ENCODE results near the gene NUP88. TPM values are rescaled to one million over a fixed set of nuclear protein-coding genes. Genes with fewer than 3 reads are reported as not detected.

The NUP88 gene
- total RNA-seq, 1 experiment from 2014 or later: 219 TPM

DNA sequence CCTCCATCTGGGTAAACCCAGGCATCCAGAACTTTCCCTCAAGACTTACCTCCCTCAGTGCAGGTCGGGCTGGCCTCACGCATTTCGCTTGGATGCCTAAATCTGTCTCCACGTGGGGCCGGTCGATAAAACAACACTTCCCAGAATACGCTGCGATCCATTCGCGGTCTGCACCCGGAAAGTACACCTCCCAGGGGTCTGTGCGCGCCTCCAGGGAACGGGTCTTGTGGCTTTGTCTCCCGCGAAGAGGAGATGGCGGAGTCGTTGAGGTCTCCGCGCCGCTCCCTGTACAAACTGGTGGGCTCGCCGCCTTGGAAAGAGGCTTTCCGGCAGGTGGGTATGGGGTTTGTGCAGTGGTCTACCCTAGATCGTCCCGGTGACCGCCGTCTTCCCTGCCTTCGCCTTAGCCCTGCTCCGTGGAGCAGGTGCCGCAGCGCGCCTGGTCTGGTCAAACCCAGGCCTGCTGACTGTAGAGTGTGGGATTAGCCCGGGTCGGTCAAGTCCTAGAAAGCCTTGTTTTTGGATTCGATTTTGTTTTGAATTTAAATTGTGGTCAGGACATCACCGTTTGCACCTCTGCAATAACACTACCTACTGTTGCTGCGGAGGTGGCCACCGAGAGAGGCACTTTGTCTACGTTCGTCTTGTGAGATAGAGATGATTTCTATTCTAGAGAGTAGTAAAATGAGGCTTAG lies 644 bp upstream of the NUP88 start, which contains the start of gene RPAIN:
TSS of gene RPAIN (plus strand) at position 224 of the 695 bp plus-strand sequence. CDS start at position 253, 29 bp downstream.
- no peak for DNase-seq (ENCODE audit: low read depth)

DNA sequence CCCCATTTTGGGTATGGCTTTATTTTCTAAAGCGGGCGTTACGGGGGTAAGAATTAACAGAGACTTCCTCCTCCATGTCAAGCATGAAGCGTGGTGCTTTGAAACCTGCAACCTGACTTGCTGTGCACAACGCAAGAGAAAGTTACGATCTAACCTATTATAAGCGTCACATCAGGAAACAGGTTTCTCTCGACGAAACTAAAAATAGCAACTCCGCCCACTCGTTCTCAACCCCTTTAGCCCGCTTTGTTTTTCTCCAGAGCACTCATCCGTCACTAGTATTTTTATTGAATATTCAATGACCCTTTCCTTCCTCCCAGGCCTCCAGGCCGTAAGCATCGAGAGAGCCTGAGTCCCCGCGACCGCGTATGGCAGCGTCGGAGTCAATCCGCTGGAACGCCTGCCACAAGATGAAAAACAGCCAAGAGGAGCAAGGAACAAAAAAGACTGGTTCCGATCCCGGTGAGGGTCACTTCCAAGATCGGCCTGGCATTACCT lies 555 bp downstream of the NUP88 start:
- DNase-seq (ENCODE audit: low read depth): peak; percentile 35

DNA sequence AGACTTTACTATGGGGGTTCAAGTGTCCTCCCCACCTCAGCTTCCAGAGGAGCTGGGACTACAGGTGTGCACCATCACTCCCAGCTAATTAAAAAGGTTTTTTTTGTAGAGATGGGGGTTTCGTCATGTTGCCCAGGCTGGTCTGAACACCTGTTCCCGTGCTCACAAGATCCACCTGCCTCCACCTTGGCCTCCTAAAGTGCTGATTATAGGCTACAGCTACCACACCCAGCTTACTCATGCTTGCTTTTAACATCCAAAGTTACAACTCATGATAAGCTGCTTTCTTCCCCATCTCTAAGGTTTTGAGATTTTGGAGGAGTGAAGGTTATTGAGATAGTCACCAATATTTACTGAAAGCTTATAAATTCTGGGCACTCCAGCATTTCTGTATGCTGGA lies 2.6 kb downstream of the NUP88 start:
- no peak for DNase-seq (ENCODE audit: low read depth)

DNA sequence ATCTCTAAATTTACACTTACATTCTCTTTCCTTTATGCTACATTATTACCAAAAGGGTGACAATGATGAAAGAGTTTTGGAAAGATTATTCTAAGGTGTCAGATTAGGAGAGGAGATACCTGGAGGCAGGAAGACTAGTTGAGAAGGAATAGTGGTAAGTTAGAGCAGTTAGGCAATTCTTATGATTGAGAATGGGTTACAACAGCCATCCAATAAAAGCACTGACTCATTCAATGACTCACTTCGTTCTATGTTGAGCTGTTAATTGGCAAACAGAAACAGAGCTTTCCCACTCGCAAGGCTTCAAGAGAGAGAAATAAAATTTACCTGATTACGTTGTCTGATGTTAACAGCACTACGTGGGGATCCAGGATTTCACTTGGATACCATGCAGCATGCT lies 5.8 kb downstream of the NUP88 start:
- peak; percentile 86 for DNase-seq (ENCODE audit: low read depth)

DNA sequence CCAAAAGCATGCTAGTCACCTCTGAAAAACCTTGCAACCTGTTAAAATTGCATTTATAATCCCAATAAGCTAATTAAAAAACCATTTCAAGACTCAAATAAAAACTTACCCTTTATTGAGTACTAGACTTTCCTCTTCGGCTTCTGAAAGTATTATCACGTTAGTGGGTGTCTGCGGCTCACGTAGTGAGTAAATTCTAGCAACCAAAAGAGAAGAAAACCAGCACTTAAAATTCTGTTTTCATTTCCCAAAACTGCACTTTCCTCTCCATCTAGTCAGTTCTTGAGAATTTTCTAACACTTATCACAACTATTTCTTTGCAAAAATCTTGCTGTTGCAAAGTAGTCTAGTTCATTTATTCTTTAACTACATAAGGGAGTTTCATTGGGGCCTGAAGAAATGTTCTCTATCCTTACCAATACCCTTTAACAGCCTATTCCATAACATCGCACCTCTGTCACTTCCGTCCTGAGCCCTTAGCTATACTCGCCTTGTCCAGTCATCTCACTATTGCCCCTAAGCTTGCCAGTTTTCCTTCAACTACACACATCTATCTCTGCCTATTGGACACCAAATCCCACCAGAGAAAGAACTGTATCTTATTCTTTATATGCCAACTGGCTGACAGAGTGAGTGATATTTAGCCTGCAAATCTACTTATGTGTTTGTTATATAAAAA lies 8.7 kb downstream of the NUP88 start:
- no peak for DNase-seq (ENCODE audit: low read depth)

DNA sequence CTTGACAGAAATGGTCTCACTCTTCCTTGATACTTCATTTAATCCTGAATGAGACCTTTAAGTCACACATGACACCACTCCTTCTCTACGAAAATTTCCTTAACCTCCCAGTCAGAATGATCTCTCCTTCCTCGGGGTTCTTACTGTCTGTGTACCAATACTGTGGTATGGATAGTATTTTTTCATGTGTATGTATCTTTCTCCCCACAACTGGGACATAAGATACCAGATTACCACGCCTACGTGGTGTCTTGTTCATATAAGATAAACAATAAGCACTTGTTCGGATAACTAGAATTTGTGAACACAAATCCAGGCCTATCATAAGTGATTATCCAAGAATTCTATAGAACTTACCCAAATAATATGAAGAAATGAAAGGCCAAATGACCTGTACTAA lies 11.3 kb downstream of the NUP88 start:
- no peak for DNase-seq (ENCODE audit: low read depth)

DNA sequence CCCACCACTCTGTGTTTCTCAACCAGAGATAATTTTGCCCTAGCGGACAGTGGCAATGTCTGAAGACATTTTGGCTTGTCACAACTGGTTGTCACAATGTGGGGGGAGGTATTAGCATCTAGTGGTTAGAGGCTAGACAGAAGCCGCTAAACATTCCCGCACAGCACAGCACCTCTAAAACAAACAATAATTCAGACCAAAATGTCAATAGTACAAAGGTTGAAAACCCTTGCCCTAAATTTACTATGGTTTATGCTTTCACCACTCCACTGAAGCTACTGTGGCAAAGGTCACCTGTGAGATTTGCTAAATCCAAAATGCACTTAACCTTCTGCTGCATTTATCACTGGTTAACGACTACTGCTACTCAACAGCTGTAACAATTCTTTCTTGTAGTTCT lies 14.1 kb downstream of the NUP88 start:
- DNase-seq (ENCODE audit: low read depth): no peak

DNA sequence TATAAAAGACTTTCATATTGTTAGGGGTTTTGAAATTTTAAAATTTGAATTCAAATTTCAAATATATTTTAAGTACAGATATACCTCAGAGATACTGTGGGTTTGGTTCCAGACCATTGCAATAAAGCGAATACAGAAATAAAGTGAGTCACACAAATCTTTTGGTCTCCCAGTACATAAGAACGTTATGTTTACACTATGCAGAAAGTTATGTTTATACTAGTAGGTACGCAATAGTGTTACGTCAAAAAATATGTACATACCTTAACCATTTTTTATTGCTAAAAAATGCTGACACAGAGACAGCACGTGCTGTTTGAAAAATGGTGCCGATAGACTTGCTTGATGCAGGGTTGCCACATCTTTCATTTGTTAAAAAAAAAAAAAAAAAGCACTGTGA lies 19.7 kb downstream of the NUP88 start:
- no peak for DNase-seq (ENCODE audit: low read depth)

DNA sequence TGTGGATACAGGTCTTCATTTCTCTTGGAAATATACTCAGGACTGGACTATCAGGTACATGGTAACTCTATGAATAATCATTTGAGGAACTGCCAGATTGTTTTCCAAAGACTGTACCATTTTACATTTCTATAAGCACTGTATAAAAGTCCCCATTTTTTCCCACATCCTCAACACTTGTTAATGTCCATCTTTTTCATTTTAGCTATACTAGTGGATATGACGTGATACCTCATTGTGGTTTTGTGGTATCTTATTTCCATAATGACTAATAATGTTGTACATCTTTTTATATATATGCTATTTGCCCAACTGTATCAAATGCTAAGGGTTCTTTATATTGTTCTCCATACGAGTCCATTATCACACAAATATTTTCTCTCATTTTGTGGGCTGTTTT lies 22.9 kb downstream of the NUP88 start:
- DNase-seq (ENCODE audit: low read depth): no peak

DNA sequence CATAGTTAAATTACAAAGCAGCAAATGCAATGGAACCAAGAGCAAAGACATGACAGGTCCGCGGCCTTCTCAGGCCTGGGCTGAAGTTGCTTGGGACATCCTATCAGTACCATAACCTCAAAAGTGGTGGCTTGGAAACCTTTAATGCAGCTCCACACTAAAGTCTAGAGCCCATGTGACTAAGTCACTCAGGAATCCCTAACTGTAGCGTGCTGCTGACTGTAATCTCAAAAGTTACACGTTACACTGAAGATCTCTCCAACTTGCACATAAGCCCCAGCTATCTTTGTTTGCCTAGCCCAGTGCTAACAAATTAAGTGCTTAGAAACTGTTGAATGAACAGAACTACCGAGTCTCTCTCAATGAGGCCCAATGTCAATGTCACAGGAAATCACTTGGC lies 27.8 kb downstream of the NUP88 start:
- no peak for DNase-seq (ENCODE audit: low read depth)

DNA sequence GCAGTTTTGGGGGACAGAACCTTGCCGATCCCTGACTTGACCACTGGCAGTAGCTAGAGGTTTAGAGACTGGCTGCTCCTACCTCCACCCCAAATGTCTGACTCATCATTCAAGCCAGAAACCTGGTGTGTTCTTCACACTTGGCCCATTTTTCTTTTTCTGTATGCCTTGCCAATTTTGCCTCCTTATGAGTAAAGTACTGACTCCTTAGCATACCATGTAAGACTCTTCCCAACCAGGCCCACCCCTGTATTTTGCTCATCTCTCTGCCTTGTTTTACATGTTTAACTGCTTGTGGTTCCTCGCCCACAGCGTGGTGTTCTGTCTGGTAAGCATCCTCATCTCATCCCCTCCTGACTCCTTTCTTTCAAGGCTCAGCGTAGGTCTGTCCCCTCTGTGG lies 37.9 kb downstream of the NUP88 start:
- DNase-seq (ENCODE audit: low read depth): no peak

DNA sequence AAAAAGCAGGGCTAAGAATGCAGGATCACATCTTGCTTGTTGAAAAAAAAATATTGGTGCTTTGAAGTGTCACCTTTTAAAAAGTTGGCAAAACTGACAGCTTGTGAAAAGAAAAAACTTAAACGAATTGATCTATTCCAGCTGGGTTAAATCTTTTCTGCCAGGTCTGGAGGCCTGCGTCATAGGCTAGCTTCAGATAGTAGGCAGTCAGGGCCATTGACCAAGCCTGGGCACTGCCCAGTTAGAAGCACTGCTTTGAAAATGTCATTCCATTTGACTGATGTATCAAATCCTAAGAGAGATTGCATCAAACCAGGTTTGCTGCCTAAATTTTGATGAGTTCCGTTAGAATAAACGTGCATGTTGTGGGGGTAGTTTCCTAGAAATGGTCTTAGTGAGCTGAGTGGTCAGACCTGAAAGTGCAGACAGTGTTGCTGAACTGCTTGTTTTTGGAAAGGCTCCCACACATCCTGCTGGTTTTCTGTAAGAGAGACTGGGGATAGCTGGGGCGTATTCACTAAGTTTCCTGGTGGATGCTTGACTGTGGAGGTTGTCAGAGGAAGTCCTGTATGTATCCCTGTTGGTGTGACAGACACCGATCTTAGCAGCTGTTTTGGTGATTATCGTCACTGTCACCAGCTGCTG lies 38.8 kb downstream of the NUP88 start:
- DNase-seq (ENCODE audit: low read depth): no peak

DNA sequence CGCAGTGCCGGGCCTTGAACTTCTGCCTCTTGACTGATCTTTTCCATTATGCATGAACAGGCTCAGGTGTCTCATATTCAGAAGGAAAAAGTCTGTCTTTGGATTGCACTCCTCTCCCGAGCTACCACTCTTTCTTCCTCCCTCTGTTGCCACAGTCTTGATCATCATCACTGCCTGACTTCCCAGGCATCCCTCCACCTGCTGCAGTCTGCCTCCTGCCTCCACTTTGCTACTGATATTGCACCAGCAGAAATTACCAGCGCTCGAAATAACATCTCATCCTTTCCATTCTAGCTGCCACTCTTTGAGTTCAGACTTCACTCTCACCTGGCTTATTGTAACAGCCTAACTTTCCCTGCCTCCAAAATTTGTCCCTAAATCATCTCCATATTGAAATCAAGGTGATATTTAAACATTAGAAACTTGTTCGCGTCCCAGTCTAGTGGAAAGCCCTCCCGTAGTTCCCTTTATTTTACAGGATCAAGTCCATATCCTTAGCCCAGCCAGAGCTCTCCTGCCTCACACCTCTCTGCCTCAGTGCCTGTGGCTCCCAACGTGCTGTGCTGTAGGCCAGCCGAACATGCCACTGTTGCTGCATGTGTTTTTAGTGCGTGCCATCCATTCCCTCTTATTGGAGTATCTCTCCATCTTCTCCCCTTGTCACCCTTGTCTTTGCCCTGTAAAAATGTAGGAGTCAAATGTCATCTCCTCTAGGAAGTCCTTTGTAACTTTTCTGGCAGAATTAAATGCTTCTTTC lies 39.9 kb downstream of the NUP88 start:
- no peak for DNase-seq (ENCODE audit: low read depth)

DNA sequence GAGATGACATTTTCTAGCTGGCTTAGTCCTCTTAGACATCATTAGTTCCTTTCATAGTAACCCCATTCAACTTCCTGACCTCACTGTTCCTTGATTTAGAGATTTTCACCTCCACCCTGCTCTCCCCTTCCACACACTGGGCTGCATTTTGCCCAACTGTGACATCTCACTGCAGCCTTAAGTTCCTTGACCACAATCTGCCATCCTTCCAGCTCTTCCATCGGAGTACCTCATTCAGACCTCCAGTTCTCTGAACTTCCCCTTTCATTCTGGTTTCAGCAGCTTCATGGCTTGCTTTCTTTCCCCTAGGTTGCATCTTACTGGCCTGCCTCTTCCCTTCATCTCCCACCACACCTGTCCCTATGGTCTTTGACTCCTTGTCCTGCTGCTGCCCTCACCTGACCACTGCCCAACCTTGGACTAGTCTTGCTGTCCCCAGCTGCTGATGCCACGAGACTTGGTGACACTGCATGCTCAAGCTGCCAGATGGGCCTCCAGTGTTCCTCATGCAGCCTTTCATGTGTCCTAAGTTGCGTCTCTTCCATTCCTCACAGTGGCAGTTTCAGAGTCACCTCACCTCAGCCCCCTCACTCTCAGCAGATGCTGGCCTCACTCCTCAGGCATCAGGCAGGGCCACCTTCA lies 40.8 kb downstream of the NUP88 start:
- no peak for DNase-seq (ENCODE audit: low read depth)

DNA sequence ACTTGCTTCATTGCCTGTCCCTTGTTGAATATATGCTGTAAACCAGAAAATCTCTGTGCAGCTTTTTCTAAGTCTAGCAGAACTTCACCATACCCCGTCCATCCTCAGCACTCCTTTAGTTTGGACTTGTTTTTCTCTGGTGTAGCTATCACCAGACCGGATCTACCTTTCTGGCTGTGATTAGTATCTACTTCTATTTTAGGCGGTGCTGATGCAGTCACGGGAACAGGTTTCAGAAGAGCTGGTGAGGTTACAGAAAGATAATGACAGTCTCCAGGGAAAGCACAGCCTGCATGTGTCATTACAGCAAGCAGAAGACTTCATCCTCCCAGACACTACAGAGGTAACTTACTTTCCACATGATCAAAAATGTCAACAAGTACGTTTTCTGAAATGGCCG lies 46.4 kb downstream of the NUP88 start:
- no peak for DNase-seq (ENCODE audit: low read depth)

DNA sequence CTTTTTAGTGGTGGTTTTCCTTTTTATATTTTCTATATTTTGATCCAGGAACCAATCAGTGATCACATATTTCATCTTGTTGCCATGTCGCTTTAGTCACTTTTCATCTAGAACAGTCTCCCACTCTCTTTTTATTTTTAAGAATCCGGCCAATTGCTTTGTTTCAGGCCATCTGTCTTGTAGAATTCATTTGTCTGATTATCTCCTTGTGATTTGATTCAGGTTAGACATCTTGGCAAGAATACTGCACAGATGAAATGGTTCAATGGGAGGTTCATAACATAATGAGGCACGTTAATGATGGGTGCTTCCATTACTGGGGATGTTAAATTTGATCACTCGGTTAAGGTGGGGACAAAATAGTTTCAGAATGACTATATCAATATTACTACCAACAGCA lies 49.1 kb downstream of the NUP88 start:
- no peak for DNase-seq (ENCODE audit: low read depth)

DNA sequence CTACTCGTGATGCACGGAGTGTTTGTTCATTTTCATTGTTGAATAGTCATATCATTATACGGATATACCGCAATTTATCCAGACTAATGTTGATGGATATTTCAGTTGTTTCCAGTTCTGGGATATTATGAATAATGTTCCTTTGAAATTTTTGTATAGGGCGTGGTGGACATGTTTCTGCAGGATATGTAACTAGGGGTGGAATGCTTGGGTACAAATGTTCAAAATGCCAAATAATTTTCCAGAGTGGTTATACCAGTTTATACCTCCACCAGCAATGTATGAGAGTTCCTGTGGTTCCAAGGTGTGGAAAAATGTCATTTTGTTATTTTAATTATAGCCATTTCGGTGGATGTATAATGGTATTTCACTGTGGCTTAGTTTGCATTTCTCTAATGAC lies 53.6 kb downstream of the NUP88 start:
- DNase-seq (ENCODE audit: low read depth): no peak

DNA sequence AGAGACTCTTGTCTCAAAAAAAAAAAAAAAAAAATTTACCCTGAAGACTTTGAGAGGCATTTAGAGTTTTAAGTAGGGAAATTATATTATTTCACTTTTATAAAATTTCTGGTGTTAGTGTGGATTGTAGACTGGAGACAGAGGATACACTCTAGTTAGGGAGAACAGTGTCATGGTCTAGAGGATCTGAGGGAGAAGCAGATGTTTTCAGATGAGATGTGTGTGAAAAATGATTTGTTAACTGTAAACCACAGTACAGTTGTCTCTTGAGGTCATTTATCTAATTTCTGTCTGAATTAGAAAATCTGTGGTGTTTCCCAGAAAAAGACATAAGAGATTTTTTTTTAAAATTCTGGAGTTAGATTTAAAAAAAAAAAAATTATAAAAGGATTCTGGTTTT lies 54.8 kb downstream of the NUP88 start:
- DNase-seq (ENCODE audit: low read depth): no peak

DNA sequence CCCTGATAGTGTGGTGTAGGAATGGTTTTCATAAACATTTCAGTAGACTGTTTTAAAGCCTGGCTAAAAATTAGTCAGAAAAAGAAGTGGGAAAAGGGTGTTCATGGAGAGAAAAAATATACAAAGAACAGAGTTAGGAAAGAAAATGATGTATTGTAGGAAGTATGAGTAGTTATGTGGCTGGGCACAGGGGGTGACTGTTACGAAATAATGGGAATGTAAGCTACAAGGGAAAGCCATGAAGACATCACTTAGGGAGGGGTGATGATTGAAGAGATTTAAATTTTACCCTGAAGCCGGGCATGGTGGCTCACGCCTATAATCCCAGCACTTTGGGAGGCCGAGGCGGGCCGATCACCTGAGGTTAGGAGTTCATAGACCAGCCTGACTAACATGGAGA lies 55.3 kb downstream of the NUP88 start:
- peak; percentile 11 for DNase-seq (ENCODE audit: low read depth)

DNA sequence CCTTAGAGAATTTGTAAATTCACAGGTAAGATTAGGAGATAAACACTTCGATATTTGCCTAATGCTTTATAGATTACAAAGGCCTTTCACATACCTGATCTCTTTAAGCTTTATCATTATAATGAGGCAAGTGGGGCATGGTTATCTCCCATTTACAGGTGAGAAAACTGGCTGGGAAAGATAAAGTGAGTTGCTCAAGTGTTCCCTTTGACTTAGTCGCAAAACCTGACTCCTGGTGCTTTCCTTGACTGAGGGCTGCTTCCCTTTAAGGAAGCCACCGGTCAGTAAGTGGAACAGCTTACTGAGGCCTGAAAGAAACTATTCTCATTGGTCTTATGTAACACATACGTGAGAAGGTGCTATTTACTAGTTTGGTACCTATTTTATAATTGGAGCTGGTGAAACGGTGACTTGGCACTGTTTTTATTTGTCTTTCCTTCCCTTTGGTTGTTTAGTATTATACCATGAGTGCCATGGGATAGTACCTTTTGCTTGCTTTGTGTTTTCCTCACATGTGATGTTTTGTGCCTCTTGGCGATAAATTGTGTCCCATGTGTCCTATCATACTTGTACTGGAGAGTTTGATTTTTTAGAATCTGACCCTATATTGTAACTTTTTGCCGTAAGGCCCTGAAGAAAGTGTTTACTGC lies 57.2 kb downstream of the NUP88 start:
- no peak for DNase-seq (ENCODE audit: low read depth)

DNA sequence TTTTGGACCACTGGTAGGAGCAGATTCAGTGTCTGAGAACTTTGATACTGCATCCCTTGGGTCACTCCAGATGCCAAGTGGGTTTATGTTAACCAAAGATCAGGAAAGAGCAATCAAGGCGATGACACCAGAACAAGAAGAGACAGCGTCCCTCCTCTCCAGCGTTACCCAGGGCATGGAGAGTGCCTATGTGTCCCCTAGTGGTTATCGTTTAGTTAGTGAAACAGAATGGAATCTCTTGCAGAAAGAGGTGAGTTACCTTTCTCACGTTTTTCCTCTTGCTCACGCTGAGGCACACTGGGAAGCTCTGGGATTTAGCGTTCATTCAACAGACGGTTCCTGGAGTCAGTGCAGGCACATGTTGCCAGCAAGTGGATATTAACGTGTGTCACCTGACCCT lies 58.0 kb downstream of the NUP88 start:
- DNase-seq (ENCODE audit: low read depth): no peak
